GM12874 (cell line): ENCODE measurements around the gene PRKG1.

Experiments used
- TF ChIP-seq, protein P1 (sequence below): IDR thresholded peaks from 2 replicates; pipeline ENCODE4 v1.5.1; 2011; ENCODE audit warnings: low read depth, mild to moderate bottlenecking, control low read depth, low read length, moderate library complexity; ENCODE audit not compliant: insufficient read depth

PRKG1 gene

DNA sequence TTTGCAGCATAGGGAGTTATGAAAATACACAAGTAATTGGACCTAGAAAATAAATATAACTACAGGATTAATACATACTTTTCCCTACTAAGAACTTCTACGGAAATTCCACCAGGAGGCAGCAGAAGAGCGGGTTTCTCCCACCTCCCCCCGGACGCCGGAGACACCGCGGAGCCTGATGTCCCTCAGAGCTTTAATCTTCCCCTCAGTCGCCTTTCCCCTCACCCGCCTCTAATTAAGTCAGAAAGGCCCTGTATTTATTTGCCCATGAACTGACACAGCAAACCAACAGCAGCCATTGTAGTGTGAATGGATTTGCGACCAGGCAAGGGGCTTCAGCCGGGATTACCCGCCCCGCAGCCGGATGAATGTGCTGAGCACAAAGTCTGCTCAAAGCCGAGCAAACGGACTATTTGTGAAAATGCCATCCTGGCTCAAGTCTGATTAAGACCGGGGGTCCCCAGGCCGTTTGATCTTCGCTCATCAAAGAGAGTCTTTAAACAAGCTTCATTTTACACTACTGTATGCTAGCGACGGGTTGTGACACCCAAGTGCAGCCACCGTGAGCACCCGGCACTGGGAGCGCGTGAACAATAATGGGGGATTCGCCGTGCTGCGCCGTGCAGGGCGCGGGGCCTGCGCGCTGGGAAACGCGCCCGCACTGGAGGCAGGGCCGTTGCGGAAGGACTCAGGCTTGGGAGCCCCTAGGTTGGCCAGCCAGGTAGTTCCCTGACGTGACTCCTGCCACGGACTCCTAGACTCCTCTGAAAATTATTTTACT is 1234.2 kb downstream of the PRKG1 start:
- TF ChIP-seq, protein P1, sequence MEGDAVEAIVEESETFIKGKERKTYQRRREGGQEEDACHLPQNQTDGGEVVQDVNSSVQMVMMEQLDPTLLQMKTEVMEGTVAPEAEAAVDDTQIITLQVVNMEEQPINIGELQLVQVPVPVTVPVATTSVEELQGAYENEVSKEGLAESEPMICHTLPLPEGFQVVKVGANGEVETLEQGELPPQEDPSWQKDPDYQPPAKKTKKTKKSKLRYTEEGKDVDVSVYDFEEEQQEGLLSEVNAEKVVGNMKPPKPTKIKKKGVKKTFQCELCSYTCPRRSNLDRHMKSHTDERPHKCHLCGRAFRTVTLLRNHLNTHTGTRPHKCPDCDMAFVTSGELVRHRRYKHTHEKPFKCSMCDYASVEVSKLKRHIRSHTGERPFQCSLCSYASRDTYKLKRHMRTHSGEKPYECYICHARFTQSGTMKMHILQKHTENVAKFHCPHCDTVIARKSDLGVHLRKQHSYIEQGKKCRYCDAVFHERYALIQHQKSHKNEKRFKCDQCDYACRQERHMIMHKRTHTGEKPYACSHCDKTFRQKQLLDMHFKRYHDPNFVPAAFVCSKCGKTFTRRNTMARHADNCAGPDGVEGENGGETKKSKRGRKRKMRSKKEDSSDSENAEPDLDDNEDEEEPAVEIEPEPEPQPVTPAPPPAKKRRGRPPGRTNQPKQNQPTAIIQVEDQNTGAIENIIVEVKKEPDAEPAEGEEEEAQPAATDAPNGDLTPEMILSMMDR: peak; percentile 50; the same call in 1 of the 2 replicates

GRCh38 chr10:52312942-52313255 is 1238.6 kb downstream of the PRKG1 start:
- TF ChIP-seq, protein P1: no peak

DNA sequence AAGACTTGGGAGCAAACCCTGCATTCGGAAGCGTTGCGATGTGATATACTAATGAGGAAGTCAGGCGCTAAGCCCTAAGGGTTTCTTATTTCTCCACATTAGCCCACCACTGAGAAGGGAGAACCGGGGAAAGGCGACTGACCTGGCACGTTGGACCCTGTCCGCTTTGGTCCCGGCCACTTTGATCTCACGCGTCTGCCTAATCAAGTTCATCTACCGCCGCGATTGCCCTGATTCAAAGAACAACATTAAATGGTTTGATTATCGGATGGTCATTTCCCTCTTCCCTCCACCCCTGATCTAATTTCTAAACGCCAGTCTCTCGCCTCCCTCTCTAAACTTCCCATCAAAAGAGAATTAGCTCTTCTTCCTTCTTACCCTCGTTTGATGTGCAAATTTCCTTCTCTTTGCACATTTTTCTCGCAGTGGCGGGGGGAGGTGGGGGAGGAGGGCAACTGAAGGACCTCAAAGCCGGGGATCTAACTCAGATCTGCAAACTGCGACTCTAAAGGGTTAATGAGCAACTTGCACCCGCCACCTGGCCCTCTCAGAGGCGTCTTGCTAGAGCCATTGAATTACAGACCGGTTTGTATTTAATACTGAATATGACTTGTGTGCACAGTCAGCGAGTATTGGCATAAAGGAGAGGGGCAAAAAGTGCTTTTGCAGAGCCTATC is 1239.1 kb downstream of the PRKG1 start:
- TF ChIP-seq, protein P1: no peak

- TF ChIP-seq, protein P1: peak; percentile 78
Observed at GRCh38 chr10:52313933-52314821, 1239.9 kb downstream of the PRKG1 start, which contains the start of gene DKK1. Gene DKK1 (plus strand): TSS chr10:52314281. CDS start chr10:52314435, 154 bp downstream.

DNA sequence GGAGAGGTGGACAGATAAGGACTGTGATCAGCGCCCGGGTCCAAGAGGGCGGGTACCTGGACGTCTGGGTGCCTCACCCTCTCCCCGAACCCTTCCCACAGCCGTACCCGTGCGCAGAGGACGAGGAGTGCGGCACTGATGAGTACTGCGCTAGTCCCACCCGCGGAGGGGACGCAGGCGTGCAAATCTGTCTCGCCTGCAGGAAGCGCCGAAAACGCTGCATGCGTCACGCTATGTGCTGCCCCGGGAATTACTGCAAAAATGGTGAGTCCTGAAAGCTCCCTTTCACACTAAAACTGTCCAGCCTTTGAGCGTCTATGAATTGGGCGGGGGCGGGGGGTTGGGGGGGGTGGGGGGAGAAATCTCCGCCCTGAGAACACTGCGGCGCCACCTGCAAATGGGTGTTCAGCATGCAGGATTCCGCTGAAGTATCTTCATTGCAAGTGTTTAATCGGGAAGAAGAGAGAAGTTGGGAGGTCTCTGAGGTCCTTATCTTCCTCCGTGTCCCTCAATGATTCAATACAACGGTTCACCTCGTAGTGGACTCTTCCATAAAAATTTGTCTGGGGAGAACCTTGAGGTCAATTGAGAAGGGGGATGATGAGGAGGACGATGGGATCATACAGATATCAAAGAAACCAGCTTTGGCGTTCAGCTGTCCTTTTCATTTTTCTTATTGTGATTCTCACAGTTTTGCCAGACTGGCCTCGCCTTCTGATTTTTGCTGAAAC is 1240.7 kb downstream of the PRKG1 start:
- TF ChIP-seq, protein P1: no peak

- TF ChIP-seq, protein P1: no peak
Observed at GRCh38 chr10:52316001-52316400, 1241.7 kb downstream of the PRKG1 start.
